GM21737 (cell line): ENCODE measurements around the gene PSME1.

Experiments used
- ATAC-seq: cut with Tn5 transposase; IDR thresholded peaks from one replicate; pipeline ENCODE4 v1.9.1; 2021; ENCODE audit warnings: mild to moderate bottlenecking, moderate library complexity; ENCODE audit not compliant: unreplicated experiment

PSME1 gene

DNA sequence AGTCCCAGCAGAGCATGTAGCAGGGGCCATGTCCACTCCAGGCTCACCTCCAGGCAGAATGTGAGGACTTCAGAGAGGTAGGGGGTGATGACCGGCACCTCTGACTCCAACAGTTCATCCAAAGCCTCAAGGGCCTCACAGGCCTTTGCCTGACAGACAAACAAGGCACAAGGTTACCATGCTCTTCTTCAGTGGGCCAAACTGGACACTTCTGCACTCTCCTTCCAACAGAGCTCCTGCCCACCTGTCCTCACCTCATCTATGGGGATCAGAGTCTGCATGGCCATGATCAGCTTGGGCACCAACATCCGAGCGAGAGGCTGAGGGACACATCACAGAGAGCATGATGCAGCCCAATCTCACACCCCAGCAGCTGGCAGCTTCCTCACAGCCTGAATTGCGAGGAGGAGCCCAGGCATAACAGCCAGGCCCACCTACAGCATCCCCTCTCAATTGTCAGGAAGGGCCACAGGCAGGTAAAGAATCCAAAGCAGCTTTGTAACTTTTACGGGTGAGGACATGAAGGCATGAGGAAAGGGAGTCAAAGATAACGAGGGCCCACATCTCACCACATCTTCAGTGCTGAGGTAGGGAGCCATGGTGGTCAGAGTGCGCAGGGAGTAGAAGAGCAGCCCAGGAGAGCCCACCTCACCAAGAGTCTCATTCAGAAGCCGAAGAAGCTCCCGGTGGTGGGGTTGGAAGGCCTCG lies 51.0 kb downstream of the PSME1 start:
- ATAC-seq: no peak

DNA sequence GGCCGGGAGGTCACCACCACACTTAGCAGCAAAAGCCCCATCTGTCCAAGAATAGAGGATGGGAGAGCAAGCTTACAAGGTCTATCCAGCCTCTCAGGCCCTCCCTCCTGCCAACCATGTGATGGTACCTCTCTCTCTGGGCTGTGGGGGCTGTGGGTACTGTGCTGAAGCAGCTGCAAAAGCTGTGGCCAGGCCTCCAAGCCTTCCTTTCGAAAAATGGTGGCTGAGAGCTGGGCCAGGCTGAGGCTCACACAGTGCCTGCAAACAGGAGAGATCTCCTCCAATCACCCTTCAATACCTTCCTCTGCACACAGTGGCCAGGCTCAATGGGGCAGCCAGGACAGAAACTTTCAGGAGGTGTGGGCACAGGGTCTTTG lies 51.5 kb downstream of the PSME1 start:
- ATAC-seq: no peak
